ENCODE measurements around the gene POU2F2.

DNA sequence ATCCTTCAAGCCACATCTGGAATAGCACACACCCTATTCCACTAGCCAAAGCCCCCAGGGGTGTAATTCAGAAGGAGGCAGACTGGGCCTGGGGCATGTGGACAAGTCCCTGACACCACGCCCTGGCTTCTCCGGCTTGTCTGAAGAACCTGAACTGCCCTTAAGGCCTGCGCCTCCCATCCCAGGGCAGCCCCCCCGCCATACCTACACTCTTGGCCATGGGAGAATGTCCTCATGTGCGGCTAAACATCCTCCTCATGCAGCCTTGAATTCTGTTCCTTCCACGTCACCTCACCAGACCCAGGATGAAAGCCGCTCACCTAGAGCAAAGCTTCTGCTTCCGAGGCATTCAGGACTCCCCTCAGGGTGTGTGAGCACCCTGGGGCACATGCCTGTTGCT, 24.3 kb upstream of the POU2F2 start:
- TF ChIP-seq CTCF (IDR thresholded peaks at IDR 0.05 in 2 of 3, conservative IDR thresholded peaks at IDR 0.05 in 1 of 3; ENCODE audit: insufficient read depth in 2 of 3, low read depth in 1 of 3, low read length in 3 of 3), result no peak
- TF ChIP-seq HNRNPLL (IDR thresholded peaks at IDR 0.05; ENCODE audit: low read depth, low read length, poor library complexity, severe bottlenecking), result no peak
- no peak for TF ChIP-seq ZNF449 (CRISPR knock-in tag; IDR thresholded peaks at IDR 0.05)
- no peak for TF ChIP-seq CBX8 (IDR thresholded peaks at IDR 0.05; ENCODE audit: borderline replicate concordance, extremely low read depth, low read depth, low read length, poor library complexity, severe bottlenecking)
- no peak for TF ChIP-seq JUN (IDR thresholded peaks at IDR 0.05; ENCODE audit: borderline replicate concordance, low read depth, low read length)
- TF ChIP-seq JUN (CRISPR knock-in tag; IDR thresholded peaks at IDR 0.05; ENCODE audit: borderline replicate concordance), result no peak
- no peak for TF ChIP-seq EP300 (IDR thresholded peaks at IDR 0.05; ENCODE audit: low read length)
- TF ChIP-seq, protein P1, sequence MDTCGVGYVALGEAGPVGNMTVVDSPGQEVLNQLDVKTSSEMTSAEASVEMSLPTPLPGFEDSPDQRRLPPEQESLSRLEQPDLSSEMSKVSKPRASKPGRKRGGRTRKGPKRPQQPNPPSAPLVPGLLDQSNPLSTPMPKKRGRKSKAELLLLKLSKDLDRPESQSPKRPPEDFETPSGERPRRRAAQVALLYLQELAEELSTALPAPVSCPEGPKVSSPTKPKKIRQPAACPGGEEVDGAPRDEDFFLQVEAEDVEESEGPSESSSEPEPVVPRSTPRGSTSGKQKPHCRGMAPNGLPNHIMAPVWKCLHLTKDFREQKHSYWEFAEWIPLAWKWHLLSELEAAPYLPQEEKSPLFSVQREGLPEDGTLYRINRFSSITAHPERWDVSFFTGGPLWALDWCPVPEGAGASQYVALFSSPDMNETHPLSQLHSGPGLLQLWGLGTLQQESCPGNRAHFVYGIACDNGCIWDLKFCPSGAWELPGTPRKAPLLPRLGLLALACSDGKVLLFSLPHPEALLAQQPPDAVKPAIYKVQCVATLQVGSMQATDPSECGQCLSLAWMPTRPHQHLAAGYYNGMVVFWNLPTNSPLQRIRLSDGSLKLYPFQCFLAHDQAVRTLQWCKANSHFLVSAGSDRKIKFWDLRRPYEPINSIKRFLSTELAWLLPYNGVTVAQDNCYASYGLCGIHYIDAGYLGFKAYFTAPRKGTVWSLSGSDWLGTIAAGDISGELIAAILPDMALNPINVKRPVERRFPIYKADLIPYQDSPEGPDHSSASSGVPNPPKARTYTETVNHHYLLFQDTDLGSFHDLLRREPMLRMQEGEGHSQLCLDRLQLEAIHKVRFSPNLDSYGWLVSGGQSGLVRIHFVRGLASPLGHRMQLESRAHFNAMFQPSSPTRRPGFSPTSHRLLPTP (IDR thresholded peaks at IDR 0.05; ENCODE audit: borderline replicate concordance, extremely low read depth, insufficient read length), result no peak
- TF ChIP-seq SP2 (IDR thresholded peaks at IDR 0.05; ENCODE audit: extremely low read depth, low read depth, low read length, poor library complexity, severe bottlenecking), result no peak

All from K562 (cell line).